Prostate gland (tissue), 2 donors: Measurements from ENCODE around the gene PRMT7.

Experiments
- CTCF ChIP-seq, 4 experiments: fragments of 200-600 bp in 2 of 4; fragments of 450-650 bp in 2 of 4; sonication (generic) in 2 of 4; IDR thresholded peaks; 1 replicate in 3 of 4; 2 replicates in 1 of 4; pipeline ENCODE4 v1.5.1; 2016 to 2019; ENCODE audit warnings: antibody characterized with exemption in 4 of 4, mild to moderate bottlenecking in 2 of 4, moderate library complexity in 2 of 4
- POLR2A ChIP-seq: fragments of 450-650 bp; IDR thresholded peaks from one replicate; pipeline ENCODE4 v1.6.1; 2016; ENCODE audit warnings: antibody characterized with exemption, mild to moderate bottlenecking
- POLR2AphosphoS5 ChIP-seq: sonication (generic); formaldehyde crosslinking; IDR thresholded peaks from one replicate; pipeline ENCODE4 v1.6.1; 2017; ENCODE audit warnings: antibody characterized with exemption

GRCh38 chr16:68339214-68339613, 28.4 kb downstream of the PRMT7 start:
- TF ChIP-seq CTCF (IDR thresholded peaks at IDR 0.05), result no peak
- no peak for TF ChIP-seq POLR2A
- TF ChIP-seq POLR2AphosphoS5, result no peak
